Thyroid gland (tissue), 4 donors: ENCODE measurements around the gene TTC3. TPM values are rescaled to one million over a fixed set of nuclear protein-coding genes. Genes with fewer than 3 reads are reported as not detected.

ENCODE experiments used
- DNase-seq, 2 donors: peaks; one replicate each; pipeline ENCODE4 v3.0.0-alpha.2; 2019
- H3K27ac ChIP-seq, 3 donors: fragments of 200-600 bp; sonication (generic); 1 replicate in 2 of 3; 2 replicates in 1 of 3; pipeline ENCODE4 v1.5.1; 2016 to 2019; ENCODE audit warnings: mild to moderate bottlenecking in 1 of 3, moderate library complexity in 1 of 3
- H3K27me3 ChIP-seq: fragments of 200-600 bp; sonication (generic); one replicate; pipeline ENCODE4 v1.5.1; 2019
- H3K36me3 ChIP-seq, 2 donors: fragments of 200-600 bp; sonication (generic); one replicate each; pipeline ENCODE4 v1.5.1; 2016 to 2019
- H3K4me1 ChIP-seq, 2 donors: fragments of 200-600 bp; sonication (generic); one replicate each; pipeline ENCODE4 v1.5.1; 2017 to 2019
- H3K4me3 ChIP-seq, 3 donors: fragments of 200-600 bp; sonication (generic); replicated peaks in 1 of 3; 1 replicate in 2 of 3; 2 replicates in 1 of 3; pipeline ENCODE4 v1.5.1; 2016; ENCODE audit warnings: mild to moderate bottlenecking in 1 of 3
- H3K9me3 ChIP-seq: fragments of 200-600 bp; sonication (generic); one replicate; pipeline ENCODE4 v1.5.1; 2017
- POLR2A ChIP-seq, 2 donors: fragments of 450-650 bp; IDR thresholded peaks; one replicate each; pipeline ENCODE4 v1.6.1; 2017; ENCODE audit warnings: antibody characterized with exemption in 2 of 2, mild to moderate bottlenecking in 2 of 2, moderate library complexity in 1 of 2
- WGBS, 2 donors: methylation state at CpG; one replicate each; pipeline ENCODE4 v1.1.5; 2017; 5-methylcytosine and 5-hydroxymethylcytosine counted together
- intact Hi-C: fragments of 100-400 bp; cut with DNase I; formaldehyde crosslinking; loops from one replicate; pipeline ENCODE4 v1.15.1; 2023
- total RNA-seq, 4 donors: library from RNA; depleted of rRNA; stranded (reverse); fragments of >200 nt; gene quantifications; one replicate each; pipeline ENCODE4 v1.2.3, GENCODE V29; 2016
- TF ChIP-seq, protein P1 (sequence below), 6 experiments: fragments of 200-600 bp in 3 of 6; fragments of 450-650 bp in 3 of 6; sonication (generic) in 3 of 6; IDR thresholded peaks; one replicate each; pipeline ENCODE4 v1.5.1; 2016 to 2019; ENCODE audit warnings: antibody characterized with exemption in 6 of 6, mild to moderate bottlenecking in 2 of 6, inconsistent platforms in 1 of 6, moderate library complexity in 1 of 6

The TTC3 gene
- total RNA-seq, 4 donors from 2014 or later, result 206 to 286 (median 251) TPM

DNA sequence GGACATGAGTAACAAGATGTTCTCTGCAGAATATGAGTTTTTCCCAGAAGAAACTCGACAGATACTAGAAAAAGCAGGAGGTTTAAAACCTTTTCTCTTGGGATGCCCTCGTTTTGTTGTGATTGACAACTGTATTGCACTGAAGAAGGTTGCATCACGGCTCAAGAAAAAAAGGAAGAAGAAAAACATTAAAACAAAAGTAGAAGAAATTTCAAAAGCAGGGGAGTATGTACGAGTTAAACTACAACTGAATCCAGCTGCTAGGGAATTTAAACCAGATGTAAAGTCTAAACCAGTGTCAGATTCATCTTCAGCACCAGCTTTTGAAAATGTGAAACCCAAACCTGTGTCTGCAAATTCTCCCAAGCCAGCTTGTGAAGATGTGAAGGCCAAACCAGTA, 92.5 kb downstream of the TTC3 start:
- TF ChIP-seq, protein P1, sequence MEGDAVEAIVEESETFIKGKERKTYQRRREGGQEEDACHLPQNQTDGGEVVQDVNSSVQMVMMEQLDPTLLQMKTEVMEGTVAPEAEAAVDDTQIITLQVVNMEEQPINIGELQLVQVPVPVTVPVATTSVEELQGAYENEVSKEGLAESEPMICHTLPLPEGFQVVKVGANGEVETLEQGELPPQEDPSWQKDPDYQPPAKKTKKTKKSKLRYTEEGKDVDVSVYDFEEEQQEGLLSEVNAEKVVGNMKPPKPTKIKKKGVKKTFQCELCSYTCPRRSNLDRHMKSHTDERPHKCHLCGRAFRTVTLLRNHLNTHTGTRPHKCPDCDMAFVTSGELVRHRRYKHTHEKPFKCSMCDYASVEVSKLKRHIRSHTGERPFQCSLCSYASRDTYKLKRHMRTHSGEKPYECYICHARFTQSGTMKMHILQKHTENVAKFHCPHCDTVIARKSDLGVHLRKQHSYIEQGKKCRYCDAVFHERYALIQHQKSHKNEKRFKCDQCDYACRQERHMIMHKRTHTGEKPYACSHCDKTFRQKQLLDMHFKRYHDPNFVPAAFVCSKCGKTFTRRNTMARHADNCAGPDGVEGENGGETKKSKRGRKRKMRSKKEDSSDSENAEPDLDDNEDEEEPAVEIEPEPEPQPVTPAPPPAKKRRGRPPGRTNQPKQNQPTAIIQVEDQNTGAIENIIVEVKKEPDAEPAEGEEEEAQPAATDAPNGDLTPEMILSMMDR (IDR thresholded peaks at IDR 0.05), result no peak
- TF ChIP-seq POLR2A (IDR thresholded peaks at IDR 0.05), result no peak
- no peak for DNase-seq
- H3K27me3 ChIP-seq, result no peaks in the 10 kb centered on the region
- H3K4me3 ChIP-seq, result no peak overlapping the region
- H3K4me1 ChIP-seq, result no peaks in the 10 kb centered on the region
- peaks cover 5 to 14% of the 10 kb centered on the region in 2 donors for H3K36me3 ChIP-seq
- no peaks in the 10 kb centered on the region for H3K9me3 ChIP-seq
- no peak overlapping the region for H3K27ac ChIP-seq
- WGBS, 2 donors, result 77 to 82% methylated on average over 4 of the region's 4 CpGs
- intact Hi-C loops, result no loop called here

- TF ChIP-seq, protein P1 (IDR thresholded peaks at IDR 0.05), result peak in 3 of 6 experiments; percentile 28 to 43 (median 43)
- no peak for TF ChIP-seq POLR2A (IDR thresholded peaks at IDR 0.05)
- Histone ChIP-seq H3K27ac (no peak overlapping the region), H3K4me1 (no peaks in the 10 kb centered on the region), H3K4me3 (no peak overlapping the region), H3K36me3 (peaks cover 5 to 14% of the 10 kb centered on the region in 2 donors), H3K9me3 (no peaks in the 10 kb centered on the region), H3K27me3 (no peaks in the 10 kb centered on the region)
- intact Hi-C loops, result no loop called here
- WGBS, 2 donors, result 23 to 74% methylated on average over 3 of the region's 3 CpGs
- peak in 1 of 2 donors; percentile 7 for DNase-seq
Observed at GRCh38 chr21:37166733-37167132, 93.7 kb downstream of the TTC3 start.

- no peak for TF ChIP-seq POLR2A (IDR thresholded peaks at IDR 0.05)
- TF ChIP-seq, protein P1 (IDR thresholded peaks at IDR 0.05), result no peak
- 95 to 96% methylated on average over 4 of the region's 4 CpGs for WGBS, 2 donors
- H3K4me1 ChIP-seq, result no peaks in the 10 kb centered on the region
- H3K4me3 ChIP-seq, result no peak overlapping the region
- no peaks in the 10 kb centered on the region for H3K27me3 ChIP-seq
- peaks cover 13 to 24% of the 10 kb centered on the region in 2 donors for H3K36me3 ChIP-seq
- no peaks in the 10 kb centered on the region for H3K9me3 ChIP-seq
- no peak overlapping the region for H3K27ac ChIP-seq
- intact Hi-C loops, result no loop called here
- DNase-seq, result no peak
Observed at GRCh38 chr21:37168666-37169065, 95.6 kb downstream of the TTC3 start.

GRCh38 chr21:37172646-37173045, 99.6 kb downstream of the TTC3 start:
- 96% methylated on average over 3 of the region's 3 CpGs for WGBS, 2 donors
- Histone ChIP-seq H3K27me3 (no peaks in the 10 kb centered on the region), H3K4me3 (no peak overlapping the region), H3K4me1 (no peaks in the 10 kb centered on the region), H3K36me3 (peaks cover 8 to 16% of the 10 kb centered on the region in 2 donors), H3K9me3 (no peaks in the 10 kb centered on the region), H3K27ac (no peak overlapping the region)
- TF ChIP-seq, protein P1 (IDR thresholded peaks at IDR 0.05), result no peak
- no peak for TF ChIP-seq POLR2A (IDR thresholded peaks at IDR 0.05)
- no peak for DNase-seq
- intact Hi-C loops, result no loop called here

DNA sequence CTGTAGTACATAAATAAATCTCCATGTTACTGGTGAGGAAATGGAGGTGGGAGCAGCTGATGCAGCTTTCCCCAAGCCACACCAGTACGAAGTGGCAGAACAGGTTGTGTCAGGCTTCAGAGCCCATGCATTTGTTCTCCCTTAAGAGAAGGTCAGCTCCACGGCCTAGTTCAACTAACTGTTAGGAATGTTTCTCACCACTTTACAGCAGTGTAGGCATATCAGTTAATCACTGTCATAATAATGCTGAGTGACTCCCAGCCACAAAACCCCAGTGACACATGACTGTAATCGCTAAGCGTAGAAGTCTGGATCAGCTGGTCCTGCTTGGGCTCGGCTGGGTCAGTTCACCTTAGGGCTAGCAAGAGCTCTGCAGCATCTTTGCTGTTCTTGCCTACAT, 103.7 kb downstream of the TTC3 start:
- DNase-seq, result peak; percentile 67 to 73
- no peaks in the 10 kb centered on the region for H3K9me3 ChIP-seq
- peaks cover 8 to 19% of the 10 kb centered on the region in 2 donors for H3K36me3 ChIP-seq
- no peak overlapping the region for H3K4me3 ChIP-seq
- H3K27ac ChIP-seq, result peak overlapping the region in 1 of 3 donors; percentile 58
- intact Hi-C loops, result no loop called here
- TF ChIP-seq, protein P1 (IDR thresholded peaks at IDR 0.05), result no peak
- no peak for TF ChIP-seq POLR2A (IDR thresholded peaks at IDR 0.05)
- H3K27me3 ChIP-seq, result no peaks in the 10 kb centered on the region
- H3K4me1 ChIP-seq, result no peaks in the 10 kb centered on the region
- 62 to 67% methylated on average over 5 of the region's 5 CpGs for WGBS, 2 donors
